OCI-LY1 (cell line): Measurements from ENCODE around the gene ARHGAP20.

Experiments
- EZH2 ChIP-seq: fragments of 200-600 bp; sonication (generic), shearing (Covaris generic); IDR thresholded peaks from 2 replicates; pipeline ENCODE4 v1.8.0; 2017; ENCODE audit warnings: borderline replicate concordance, mixed run types, mild to moderate bottlenecking, antibody characterized with exemption, low read length, moderate library complexity, mixed read lengths
- TF ChIP-seq, protein P1 (sequence below): fragments of 200-600 bp; sonication (generic), shearing (Covaris generic); IDR thresholded peaks from 2 replicates; pipeline ENCODE4 v1.5.1; 2017; ENCODE audit warnings: mild to moderate bottlenecking, antibody characterized with exemption, low read length, moderate library complexity, mixed read lengths

DNA sequence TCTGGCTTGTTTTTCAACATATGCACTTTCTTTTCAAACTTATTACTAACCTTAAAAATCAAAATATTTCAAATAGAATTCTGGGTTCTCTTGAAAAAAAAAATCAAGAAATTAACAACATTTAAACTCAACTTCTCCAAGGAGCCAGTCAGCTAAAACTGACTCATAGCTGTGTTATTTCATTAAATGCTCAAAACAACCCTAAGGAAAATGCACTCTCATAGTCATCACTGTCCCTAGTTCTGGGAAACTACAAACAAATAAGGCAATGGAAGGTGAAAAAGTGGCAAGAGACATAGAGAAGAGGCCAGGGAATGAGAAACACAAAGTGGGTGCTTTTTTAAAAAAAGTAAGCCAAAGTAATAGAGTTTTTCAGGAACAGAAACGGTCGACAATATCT is 4.1 kb upstream of the ARHGAP20 start:
- TF ChIP-seq, protein P1, sequence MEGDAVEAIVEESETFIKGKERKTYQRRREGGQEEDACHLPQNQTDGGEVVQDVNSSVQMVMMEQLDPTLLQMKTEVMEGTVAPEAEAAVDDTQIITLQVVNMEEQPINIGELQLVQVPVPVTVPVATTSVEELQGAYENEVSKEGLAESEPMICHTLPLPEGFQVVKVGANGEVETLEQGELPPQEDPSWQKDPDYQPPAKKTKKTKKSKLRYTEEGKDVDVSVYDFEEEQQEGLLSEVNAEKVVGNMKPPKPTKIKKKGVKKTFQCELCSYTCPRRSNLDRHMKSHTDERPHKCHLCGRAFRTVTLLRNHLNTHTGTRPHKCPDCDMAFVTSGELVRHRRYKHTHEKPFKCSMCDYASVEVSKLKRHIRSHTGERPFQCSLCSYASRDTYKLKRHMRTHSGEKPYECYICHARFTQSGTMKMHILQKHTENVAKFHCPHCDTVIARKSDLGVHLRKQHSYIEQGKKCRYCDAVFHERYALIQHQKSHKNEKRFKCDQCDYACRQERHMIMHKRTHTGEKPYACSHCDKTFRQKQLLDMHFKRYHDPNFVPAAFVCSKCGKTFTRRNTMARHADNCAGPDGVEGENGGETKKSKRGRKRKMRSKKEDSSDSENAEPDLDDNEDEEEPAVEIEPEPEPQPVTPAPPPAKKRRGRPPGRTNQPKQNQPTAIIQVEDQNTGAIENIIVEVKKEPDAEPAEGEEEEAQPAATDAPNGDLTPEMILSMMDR, result no peak
- no peak for TF ChIP-seq EZH2
